DOHH2 (cell line): ENCODE results near the gene RPP40.

Source experiments
- H3F3A ChIP-seq: fragments of 200-600 bp; sonication (generic), shearing (Covaris generic); 2 replicates; pipeline ENCODE4 v1.6.0; 2016; ENCODE audit warnings: antibody characterized with exemption, mild to moderate bottlenecking; ENCODE audit not compliant: control insufficient read depth, insufficient read depth
- H3K27ac ChIP-seq: fragments of 200-600 bp; sonication (generic); 2 replicates; pipeline ENCODE4 v1.5.1; 2014; ENCODE audit warnings: low read depth, mild to moderate bottlenecking, low read length, moderate library complexity
- H3K27me3 ChIP-seq: fragments of 200-600 bp; sonication (generic); 2 replicates; pipeline ENCODE4 v1.6.1; 2014; ENCODE audit warnings: mild to moderate bottlenecking, low read length, mixed read lengths; ENCODE audit not compliant: control insufficient read depth
- H3K36me3 ChIP-seq: fragments of 200-600 bp; sonication (generic); 2 replicates; pipeline ENCODE4 v1.6.1; 2014; ENCODE audit warnings: mild to moderate bottlenecking, low read length, moderate library complexity, mixed read lengths; ENCODE audit not compliant: control insufficient read depth
- H3K4me1 ChIP-seq: fragments of 200-600 bp; sonication (generic); 2 replicates; pipeline ENCODE4 v1.6.1; 2014; ENCODE audit warnings: mild to moderate bottlenecking, low read length, mixed read lengths; ENCODE audit not compliant: control insufficient read depth
- H3K4me2 ChIP-seq: fragments of 200-600 bp; sonication (generic); 2 replicates; pipeline ENCODE4 v1.6.0; 2014; ENCODE audit warnings: mild to moderate bottlenecking, low read length, moderate library complexity
- H3K4me3 ChIP-seq: fragments of 200-600 bp; sonication (generic); 2 replicates; pipeline ENCODE4 v1.5.1; 2014; ENCODE audit warnings: mild to moderate bottlenecking, low read length, mixed read lengths
- H3K79me2 ChIP-seq: fragments of 200-600 bp; sonication (generic); 2 replicates; pipeline ENCODE4 v1.6.1; 2014; ENCODE audit warnings: mild to moderate bottlenecking, low read length, mixed read lengths; ENCODE audit not compliant: control insufficient read depth
- H3K9me2 ChIP-seq: fragments of 200-600 bp; sonication (generic); replicated peaks from 2 replicates; pipeline ENCODE4 v1.6.1; 2014; ENCODE audit warnings: mild to moderate bottlenecking, low read length, mixed read lengths; ENCODE audit not compliant: control insufficient read depth
- H3K9me3 ChIP-seq: fragments of 200-600 bp; sonication (generic); 2 replicates; pipeline ENCODE4 v1.6.1; 2014; ENCODE audit warnings: antibody characterized with exemption, low read length, mixed read lengths; ENCODE audit not compliant: control insufficient read depth, insufficient read depth
- H4K20me1 ChIP-seq: fragments of 200-600 bp; sonication (generic); 2 replicates; pipeline ENCODE4 v1.6.0; 2014; ENCODE audit warnings: low read depth, mild to moderate bottlenecking, antibody characterized with exemption, low read length, moderate library complexity; ENCODE audit not compliant: control insufficient read depth, insufficient read depth
- EZH2phosphoT487 ChIP-seq: fragments of 200-600 bp; sonication (generic); IDR thresholded peaks from 2 replicates; pipeline ENCODE4 v1.6.1; 2017; ENCODE audit warnings: borderline replicate concordance, mild to moderate bottlenecking, antibody characterized with exemption, low read length, moderate library complexity, mixed read lengths
- TF ChIP-seq, protein P1 (sequence below): fragments of 200-600 bp; sonication (generic); IDR thresholded peaks from one replicate; pipeline ENCODE4 v1.5.1; 2014; ENCODE audit warnings: antibody characterized with exemption, mild to moderate bottlenecking, low read depth, low read length; ENCODE audit not compliant: poor library complexity, severe bottlenecking

The RPP40 gene

DNA sequence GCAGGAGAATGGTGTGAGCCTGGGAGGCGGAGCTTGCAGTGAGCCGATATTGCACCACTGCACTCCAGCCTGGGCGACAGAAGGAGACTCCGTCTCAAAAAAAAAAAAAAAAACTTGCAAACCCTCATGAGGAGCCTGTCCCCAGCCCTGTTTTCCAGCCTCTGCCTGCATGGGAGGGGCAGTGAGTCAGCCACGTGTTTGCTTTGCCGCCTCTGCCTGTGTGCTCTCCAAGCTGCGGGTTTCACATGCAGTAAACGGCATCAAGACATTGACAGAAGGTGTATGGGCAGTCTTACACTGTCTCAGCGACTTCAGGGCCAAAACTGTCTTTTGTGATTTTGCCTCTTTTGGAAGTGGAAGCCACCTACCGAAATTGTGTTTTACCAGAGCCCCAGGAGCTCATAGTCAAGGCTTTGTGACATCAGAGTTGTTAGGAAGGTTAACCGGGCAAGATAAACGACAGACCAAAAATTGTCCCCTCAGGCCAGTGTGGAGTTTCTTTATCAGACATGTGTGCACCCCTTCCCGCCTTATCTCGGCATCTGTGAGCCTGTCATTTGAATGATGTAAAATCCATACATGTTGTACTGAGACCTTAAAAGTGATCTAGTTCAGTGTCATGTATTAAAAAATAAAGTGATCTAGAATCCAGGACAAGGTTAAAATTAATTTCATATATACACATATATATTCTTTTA lies 52.9 kb downstream of the RPP40 start:
- no peak overlapping the region for H3K27ac ChIP-seq
- no peaks in the 10 kb centered on the region for H4K20me1 ChIP-seq
- H3K79me2 ChIP-seq: no peaks in the 10 kb centered on the region
- no peaks in the 10 kb centered on the region for H3K4me1 ChIP-seq
- H3K9me2 ChIP-seq: no peaks in the 10 kb centered on the region
- no peak overlapping the region for H3K4me3 ChIP-seq
- TF ChIP-seq, protein P1, sequence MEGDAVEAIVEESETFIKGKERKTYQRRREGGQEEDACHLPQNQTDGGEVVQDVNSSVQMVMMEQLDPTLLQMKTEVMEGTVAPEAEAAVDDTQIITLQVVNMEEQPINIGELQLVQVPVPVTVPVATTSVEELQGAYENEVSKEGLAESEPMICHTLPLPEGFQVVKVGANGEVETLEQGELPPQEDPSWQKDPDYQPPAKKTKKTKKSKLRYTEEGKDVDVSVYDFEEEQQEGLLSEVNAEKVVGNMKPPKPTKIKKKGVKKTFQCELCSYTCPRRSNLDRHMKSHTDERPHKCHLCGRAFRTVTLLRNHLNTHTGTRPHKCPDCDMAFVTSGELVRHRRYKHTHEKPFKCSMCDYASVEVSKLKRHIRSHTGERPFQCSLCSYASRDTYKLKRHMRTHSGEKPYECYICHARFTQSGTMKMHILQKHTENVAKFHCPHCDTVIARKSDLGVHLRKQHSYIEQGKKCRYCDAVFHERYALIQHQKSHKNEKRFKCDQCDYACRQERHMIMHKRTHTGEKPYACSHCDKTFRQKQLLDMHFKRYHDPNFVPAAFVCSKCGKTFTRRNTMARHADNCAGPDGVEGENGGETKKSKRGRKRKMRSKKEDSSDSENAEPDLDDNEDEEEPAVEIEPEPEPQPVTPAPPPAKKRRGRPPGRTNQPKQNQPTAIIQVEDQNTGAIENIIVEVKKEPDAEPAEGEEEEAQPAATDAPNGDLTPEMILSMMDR: no peak
- no peaks in the 10 kb centered on the region for H3K27me3 ChIP-seq
- no peaks in the 10 kb centered on the region; the same call in 1 of the 2 replicates for H3K36me3 ChIP-seq
- no peaks in the 10 kb centered on the region for H3K9me3 ChIP-seq
- no peak overlapping the region for H3K4me2 ChIP-seq
- H3F3A ChIP-seq: no peaks in the 10 kb centered on the region

DNA sequence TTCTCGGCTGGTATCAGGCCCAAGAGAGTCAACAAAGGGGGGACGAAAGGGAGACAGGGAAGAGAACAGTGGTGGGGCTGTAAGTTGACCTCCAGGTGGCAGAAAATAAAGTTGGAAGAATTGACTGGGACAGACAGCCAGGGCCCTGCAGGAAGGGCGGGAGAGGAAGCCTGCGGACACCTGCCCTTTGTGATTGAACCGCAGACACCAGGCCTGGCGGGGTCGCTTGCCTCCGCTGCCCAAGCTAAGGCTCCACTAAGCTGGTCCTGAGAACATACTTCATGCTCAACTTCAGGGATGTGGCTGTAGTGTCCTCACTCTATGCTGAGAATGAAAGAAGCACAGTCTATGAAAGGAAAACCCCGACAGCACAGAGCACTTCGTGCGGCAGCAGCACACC lies 53.8 kb downstream of the RPP40 start:
- H3F3A ChIP-seq: no peaks in the 10 kb centered on the region
- no peaks in the 10 kb centered on the region for H4K20me1 ChIP-seq
- H3K4me2 ChIP-seq: no peak overlapping the region
- no peak overlapping the region for H3K27ac ChIP-seq
- H3K27me3 ChIP-seq: no peaks in the 10 kb centered on the region
- TF ChIP-seq, protein P1: no peak
- TF ChIP-seq EZH2phosphoT487: no peak
- H3K9me2 ChIP-seq: no peaks in the 10 kb centered on the region
- H3K4me3 ChIP-seq: no peak overlapping the region
- H3K79me2 ChIP-seq: no peaks in the 10 kb centered on the region
- no peaks in the 10 kb centered on the region for H3K9me3 ChIP-seq
- H3K36me3 ChIP-seq: no peaks in the 10 kb centered on the region; the same call in 1 of the 2 replicates
- H3K4me1 ChIP-seq: no peaks in the 10 kb centered on the region

DNA sequence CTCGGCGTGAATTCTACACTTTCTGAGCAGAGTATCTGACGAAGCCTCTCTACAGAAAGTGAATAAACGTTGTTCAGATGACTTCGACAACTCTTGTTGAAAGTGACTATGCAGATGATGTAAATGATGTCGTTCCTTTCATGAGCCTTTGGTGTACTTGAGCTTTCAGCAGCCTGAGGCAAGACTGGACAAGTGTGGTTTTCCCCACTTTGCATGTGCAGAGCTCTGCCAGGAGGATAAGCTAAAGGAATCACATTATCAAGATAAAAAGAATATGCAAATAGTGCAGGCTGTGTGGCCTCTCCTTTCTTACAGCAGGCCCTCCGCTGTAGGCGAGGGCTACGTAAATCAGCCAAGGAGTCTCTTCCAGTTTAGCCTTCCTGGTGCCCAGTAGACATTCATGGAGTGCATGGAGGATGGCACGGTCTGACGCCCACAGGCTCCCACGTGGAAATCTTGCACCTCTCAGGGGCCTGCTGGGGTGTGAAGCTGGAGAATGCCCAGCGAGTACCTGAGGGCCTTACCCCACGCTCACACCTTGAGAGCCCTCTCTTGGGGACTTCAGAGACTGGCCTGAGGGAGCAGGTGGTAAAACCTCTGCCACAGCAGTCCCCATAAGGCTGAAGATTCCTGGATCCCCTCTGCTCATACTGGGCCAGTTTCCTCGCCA lies 54.9 kb downstream of the RPP40 start:
- H4K20me1 ChIP-seq: no peaks in the 10 kb centered on the region

More for the DNA sequence above, 54.9 kb downstream of the RPP40 start:
- no peaks in the 10 kb centered on the region for H3K27me3 ChIP-seq
- no peaks in the 10 kb centered on the region for H3F3A ChIP-seq
- no peaks in the 10 kb centered on the region for H3K9me3 ChIP-seq
- H3K36me3 ChIP-seq: no peaks in the 10 kb centered on the region; the same call in 1 of the 2 replicates
- no peak overlapping the region for H3K4me2 ChIP-seq
- H3K4me3 ChIP-seq: no peak overlapping the region
- H3K27ac ChIP-seq: no peak overlapping the region
- TF ChIP-seq, protein P1: no peak
- no peak for TF ChIP-seq EZH2phosphoT487
- H3K79me2 ChIP-seq: no peaks in the 10 kb centered on the region
- H3K4me1 ChIP-seq: no peaks in the 10 kb centered on the region
- H3K9me2 ChIP-seq: no peaks in the 10 kb centered on the region
